ENCODE measurements around the gene ATP6V0A1.

- TF ChIP-seq EZH2 (IDR thresholded peaks at IDR 0.05; ENCODE audit: low read depth) (no peak), CTCF (conservative IDR thresholded peaks at IDR 0.05) (peak; percentile 53; the same call in 1 of the 2 replicates)
Measured at GRCh38 chr17:42531455-42532354, 73.0 kb downstream of the ATP6V0A1 start.
